Stomach (tissue), 4 donors: ENCODE results near the gene USP3.

ENCODE experiments used
- CTCF ChIP-seq, 7 experiments: fragments of 450-650 bp in 4 of 7; fragments of 200-600 bp in 3 of 7; sonication (generic) in 3 of 7; IDR thresholded peaks; one replicate each; pipeline ENCODE4 v1.5.1; 2016 to 2019; ENCODE audit warnings: antibody characterized with exemption in 7 of 7, control low read depth in 2 of 7, mild to moderate bottlenecking in 1 of 7
- POLR2AphosphoS5 ChIP-seq, 3 donors: sonication (generic); formaldehyde crosslinking; IDR thresholded peaks; one replicate each; pipeline ENCODE4 v1.6.1; 2016; ENCODE audit warnings: antibody characterized with exemption in 3 of 3

GRCh38 chr15:63474810-63475316, 29.5 kb upstream of the USP3 start:
- TF ChIP-seq CTCF (IDR thresholded peaks at IDR 0.05) (no peak), POLR2AphosphoS5 (IDR thresholded peaks at IDR 0.05) (no peak)
